A549 (cell line): Measurements from ENCODE around the gene REC8. TPM values are rescaled to one million over a fixed set of nuclear protein-coding genes. Genes with fewer than 3 reads are reported as not detected.

ENCODE experiments used
- ATAC-seq, 2 experiments: fragments of 200-7000 bp in 1 of 2; fragments of >200 bp in 1 of 2; cut with Nextera tagmentation in 1 of 2; cut with Tn5 transposase in 1 of 2; 3 replicates each; pipeline versions ENCODE4 v1.8.0 to v1.9.1; 2018 to 2020; ENCODE audit warnings: mild to moderate bottlenecking in 1 of 2, moderate library complexity in 1 of 2
- CTCF ChIA-PET: fragments of 300-600 bp; sonication (Branson Sonifier 250); formaldehyde crosslinking; extraction: SDS; loops from one replicate; lab custom pipeline; 2021; ENCODE audit warnings: antibody characterized with exemption, inconsistent platforms; lab: Yijun Ruan, JAX
- POLR2A ChIA-PET: fragments of 350-600 bp; formaldehyde crosslinking; extraction: SDS; loops from one replicate; lab custom pipeline; 2021; ENCODE audit warnings: antibody characterized with exemption, inconsistent platforms; lab: Yijun Ruan, JAX
- DNase-seq, 2 experiments: peaks; one replicate each; pipeline versions ENCODE4 v3.0.0 to v3.0.0-alpha.2; 2011 to 2016; ENCODE audit warnings: low read depth in 1 of 2, low spot score in 1 of 2
- FAIRE-seq: peaks from 2 replicates; lab custom pipeline; 2011; peaks lifted over from hg19 to GRCh38; lab: Jason Lieb, UNC
- H3K27ac ChIP-seq, 2 experiments: fragments of >200 bp; sonication (Bioruptor Twin); formaldehyde crosslinking; 3 replicates each; pipeline ENCODE4 v1.5.1; 2016 to 2017
- H3K4me1 ChIP-seq: fragments of >200 bp; sonication (Bioruptor Twin); formaldehyde crosslinking; 3 replicates; pipeline ENCODE4 v1.6.1; 2016
- H3K4me2 ChIP-seq: fragments of >200 bp; sonication (Bioruptor Twin); formaldehyde crosslinking; 3 replicates; pipeline ENCODE4 v1.6.1; 2016
- H3K4me3 ChIP-seq: fragments of >200 bp; sonication (Bioruptor Twin); formaldehyde crosslinking; 3 replicates; pipeline ENCODE4 v1.5.1; 2016
- H3K9me3 ChIP-seq: fragments of >200 bp; sonication (Bioruptor Twin); formaldehyde crosslinking; 3 replicates; pipeline ENCODE4 v1.6.1; 2016
- BHLHE40 ChIP-seq: IDR thresholded peaks from 2 replicates; pipeline ENCODE4 v1.6.1; 2012; ENCODE audit warnings: low read depth, low read length, inconsistent platforms
- CBX8 ChIP-seq: fragments of 200-600 bp; sonication (generic); IDR thresholded peaks from 2 replicates; pipeline ENCODE4 v1.6.1; 2016
- CEBPB ChIP-seq, 2 experiments: fragments of >200 bp in 1 of 2; sonication (Bioruptor Twin) in 1 of 2; formaldehyde crosslinking in 1 of 2; IDR thresholded peaks; 2 replicates each; pipeline ENCODE4 v1.6.1; 2012 to 2016
- FOSB ChIP-seq: fragments of 250-450 bp; sonication (Bioruptor Pico); IDR thresholded peaks from 2 replicates; pipeline ENCODE4 v1.5.0; 2020; ENCODE audit warnings: mild to moderate bottlenecking, moderate library complexity
- FOXS1 ChIP-seq: fragments of 250-450 bp; sonication (Bioruptor Pico); IDR thresholded peaks from 2 replicates; pipeline ENCODE4 v1.5.0; 2020; ENCODE audit warnings: mild to moderate bottlenecking, moderate library complexity
- HEYL ChIP-seq: fragments of 250-450 bp; sonication (Bioruptor Pico); IDR thresholded peaks from 2 replicates; pipeline ENCODE4 v1.8.0; 2021; ENCODE audit warnings: mild to moderate bottlenecking, moderate library complexity
- JUN ChIP-seq, 2 experiments: fragments of >200 bp; sonication (Bioruptor Twin); formaldehyde crosslinking; IDR thresholded peaks; 2 replicates in 1 of 2; 3 replicates in 1 of 2; pipeline ENCODE4 v1.6.1; 2016 to 2017
- JUNB ChIP-seq: fragments of >200 bp; sonication (Bioruptor Twin); formaldehyde crosslinking; IDR thresholded peaks from 2 replicates; pipeline ENCODE4 v1.6.1; 2016
- MAZ ChIP-seq: fragments of 150-350 bp; IDR thresholded peaks from 2 replicates; pipeline ENCODE4 v1.6.1; 2014; ENCODE audit warnings: antibody characterized with exemption, low read depth, low read length, borderline replicate concordance
- NFE2L2 ChIP-seq: fragments of 150-350 bp; conservative IDR thresholded peaks from 2 replicates; pipeline ENCODE4 v1.6.1; 2014; ENCODE audit warnings: low read length
- RARB ChIP-seq: fragments of 250-450 bp; sonication (Bioruptor Pico); IDR thresholded peaks from 2 replicates; pipeline ENCODE4 v1.8.0; 2021; ENCODE audit warnings: mild to moderate bottlenecking, moderate library complexity
- SMC3 ChIP-seq: fragments of >200 bp; sonication (Bioruptor Twin); formaldehyde crosslinking; IDR thresholded peaks from 3 replicates; pipeline ENCODE4 v1.6.1; 2018; ENCODE audit warnings: inconsistent platforms
- ZC3H11A ChIP-seq: fragments of 450-650 bp; IDR thresholded peaks from 2 replicates; pipeline ENCODE4 v1.6.1; 2014; ENCODE audit warnings: antibody characterized with exemption, mild to moderate bottlenecking
- ZFP36 ChIP-seq: fragments of 450-650 bp; IDR thresholded peaks from 2 replicates; pipeline ENCODE4 v1.6.1; 2014; ENCODE audit warnings: borderline replicate concordance; ENCODE audit not compliant: partially characterized antibody
- ZNF302 ChIP-seq: fragments of 250-450 bp; sonication (Bioruptor Pico); IDR thresholded peaks from 2 replicates; pipeline ENCODE4 v1.9.0; 2021; ENCODE audit warnings: inconsistent platforms, mild to moderate bottlenecking, moderate library complexity
- WGBS: methylation state at CpG from one replicate; pipeline ENCODE4 v1.1.6; 2017; ENCODE audit errors: missing lambda C conversion rate; 5-methylcytosine and 5-hydroxymethylcytosine counted together
- polyA plus RNA-seq, 4 experiments: library from polyadenylated mRNA; depleted of rRNA in 3 of 4; stranded (reverse); fragments of >200 nt; fragmentation: RNase III in 1 of 4; extraction: RNeasy Plus Mini Kit Qiagen cat#74134 plus additional on column Dnase treatment in 1 of 4; gene quantifications; 2 replicates in 3 of 4; 3 replicates in 1 of 4; pipeline ENCODE4 v1.2.3, GENCODE V29; 2011 to 2017
- TF ChIP-seq, protein P1 (sequence below): IDR thresholded peaks from 2 replicates; pipeline ENCODE4 v1.6.1; 2012
- TF ChIP-seq, protein P2 (sequence below): IDR thresholded peaks from 2 replicates; pipeline ENCODE4 v1.6.1; 2012; ENCODE audit warnings: low read depth, borderline replicate concordance
- TF ChIP-seq, protein P3 (sequence below): IDR thresholded peaks from 2 replicates; pipeline ENCODE4 v1.6.1; 2012
- TF ChIP-seq, protein P4 (sequence below): fragments of >200 bp; sonication (Bioruptor Twin); formaldehyde crosslinking; IDR thresholded peaks from 3 replicates; pipeline ENCODE4 v1.6.1; 2016
- TF ChIP-seq, protein P5 (sequence below): fragments of 150-350 bp; IDR thresholded peaks from 2 replicates; pipeline ENCODE4 v1.6.1; 2014; ENCODE audit warnings: low read depth, mild to moderate bottlenecking, low read length

REC8 gene
- polyA plus RNA-seq, 2 of the 4 experiments (the other 2 are of a cell fraction), result 1.9 to 4.2 TPM

DNA sequence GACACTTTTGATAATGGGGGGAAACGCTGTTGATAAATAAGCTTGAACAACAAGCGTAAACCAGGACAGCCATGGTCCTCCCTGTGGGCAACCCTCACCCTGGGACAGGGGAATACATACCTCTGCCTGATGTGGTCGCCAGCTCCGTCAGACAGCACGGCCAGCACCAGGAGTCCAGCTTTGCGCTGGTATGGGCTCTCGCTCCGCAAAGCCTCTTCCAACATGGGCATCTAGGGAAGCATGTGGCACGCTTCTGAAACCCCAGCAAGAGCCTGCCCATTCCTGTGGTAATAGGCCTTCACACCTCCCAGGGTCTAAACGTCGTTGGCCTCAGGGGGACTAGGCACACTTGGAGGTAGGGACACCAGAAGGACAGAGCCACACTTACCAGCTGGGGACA, 13.9 kb downstream of the REC8 start:
- TF ChIP-seq SMC3, result no peak
- POLR2A ChIA-PET, result no interaction called here
- DNase-seq (no peak), FAIRE-seq (no peak), ATAC-seq (no peak)
- 95% methylated on average over 11 of the region's 11 CpGs for WGBS
- H3K4me1 ChIP-seq, result peaks cover 16% of the 10 kb centered on the region
- H3K9me3 ChIP-seq, result no peaks in the 10 kb centered on the region
- H3K4me2 ChIP-seq, result no peak overlapping the region
- CTCF ChIA-PET, result interaction anchor here (0.7 to 8.0 kb wide), 8 partner anchors 10 to 111 kb away, joined by 3 to 64 read pairs (median 4); partner anchors contain the start of genes IRF9, MDP1, PSME2 and TINF2
- no peak overlapping the region for H3K4me3 ChIP-seq
- no peak overlapping the region for H3K27ac ChIP-seq

DNA sequence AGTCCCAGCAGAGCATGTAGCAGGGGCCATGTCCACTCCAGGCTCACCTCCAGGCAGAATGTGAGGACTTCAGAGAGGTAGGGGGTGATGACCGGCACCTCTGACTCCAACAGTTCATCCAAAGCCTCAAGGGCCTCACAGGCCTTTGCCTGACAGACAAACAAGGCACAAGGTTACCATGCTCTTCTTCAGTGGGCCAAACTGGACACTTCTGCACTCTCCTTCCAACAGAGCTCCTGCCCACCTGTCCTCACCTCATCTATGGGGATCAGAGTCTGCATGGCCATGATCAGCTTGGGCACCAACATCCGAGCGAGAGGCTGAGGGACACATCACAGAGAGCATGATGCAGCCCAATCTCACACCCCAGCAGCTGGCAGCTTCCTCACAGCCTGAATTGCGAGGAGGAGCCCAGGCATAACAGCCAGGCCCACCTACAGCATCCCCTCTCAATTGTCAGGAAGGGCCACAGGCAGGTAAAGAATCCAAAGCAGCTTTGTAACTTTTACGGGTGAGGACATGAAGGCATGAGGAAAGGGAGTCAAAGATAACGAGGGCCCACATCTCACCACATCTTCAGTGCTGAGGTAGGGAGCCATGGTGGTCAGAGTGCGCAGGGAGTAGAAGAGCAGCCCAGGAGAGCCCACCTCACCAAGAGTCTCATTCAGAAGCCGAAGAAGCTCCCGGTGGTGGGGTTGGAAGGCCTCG, 15.1 kb downstream of the REC8 start:
- Histone ChIP-seq H3K4me1 (peaks cover 16% of the 10 kb centered on the region), H3K9me3 (no peaks in the 10 kb centered on the region), H3K4me2 (peak overlapping the region; percentile 88), H3K4me3 (no peak overlapping the region; the same call in 1 of the 3 replicates), H3K27ac (peak overlapping the region in 1 of 2 experiments; percentile 98; a peak in 1 of 6 replicates)
- POLR2A ChIA-PET, result no interaction called here
- CTCF ChIA-PET, result interaction anchor here (1.0 to 2.1 kb wide), 6 partner anchors 26 to 78 kb away, joined by 3 to 12 read pairs (median 5); partner anchors contain the start of genes EMC9, IRF9 and MDP1
- no peak for DNase-seq
- no peak for FAIRE-seq
- 89% methylated on average over 8 of the region's 10 CpGs for WGBS
- TF ChIP-seq RARB (CRISPR knock-in tag) (no peak), CBX8 (no peak), ZC3H11A (no peak), CEBPB (IDR thresholded peaks at IDR 0.05) (no peak), NFE2L2 (no peak), JUN (IDR thresholded peaks at IDR 0.05) (no peak), FOSB (CRISPR knock-in tag) (no peak), ZNF302 (CRISPR knock-in tag) (no peak), FOXS1 (CRISPR knock-in tag) (no peak)
- TF ChIP-seq, protein P1, sequence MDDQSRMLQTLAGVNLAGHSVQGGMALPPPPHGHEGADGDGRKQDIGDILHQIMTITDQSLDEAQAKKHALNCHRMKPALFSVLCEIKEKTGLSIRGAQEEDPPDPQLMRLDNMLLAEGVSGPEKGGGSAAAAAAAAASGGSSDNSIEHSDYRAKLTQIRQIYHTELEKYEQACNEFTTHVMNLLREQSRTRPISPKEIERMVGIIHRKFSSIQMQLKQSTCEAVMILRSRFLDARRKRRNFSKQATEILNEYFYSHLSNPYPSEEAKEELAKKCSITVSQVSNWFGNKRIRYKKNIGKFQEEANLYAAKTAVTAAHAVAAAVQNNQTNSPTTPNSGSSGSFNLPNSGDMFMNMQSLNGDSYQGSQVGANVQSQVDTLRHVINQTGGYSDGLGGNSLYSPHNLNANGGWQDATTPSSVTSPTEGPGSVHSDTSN, result no peak
- TF ChIP-seq, protein P2, sequence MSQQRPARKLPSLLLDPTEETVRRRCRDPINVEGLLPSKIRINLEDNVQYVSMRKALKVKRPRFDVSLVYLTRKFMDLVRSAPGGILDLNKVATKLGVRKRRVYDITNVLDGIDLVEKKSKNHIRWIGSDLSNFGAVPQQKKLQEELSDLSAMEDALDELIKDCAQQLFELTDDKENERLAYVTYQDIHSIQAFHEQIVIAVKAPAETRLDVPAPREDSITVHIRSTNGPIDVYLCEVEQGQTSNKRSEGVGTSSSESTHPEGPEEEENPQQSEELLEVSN, result no peak
- TF ChIP-seq, protein P3, sequence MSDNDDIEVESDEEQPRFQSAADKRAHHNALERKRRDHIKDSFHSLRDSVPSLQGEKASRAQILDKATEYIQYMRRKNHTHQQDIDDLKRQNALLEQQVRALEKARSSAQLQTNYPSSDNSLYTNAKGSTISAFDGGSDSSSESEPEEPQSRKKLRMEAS, result no peak
- ATAC-seq, result no peak

DNA sequence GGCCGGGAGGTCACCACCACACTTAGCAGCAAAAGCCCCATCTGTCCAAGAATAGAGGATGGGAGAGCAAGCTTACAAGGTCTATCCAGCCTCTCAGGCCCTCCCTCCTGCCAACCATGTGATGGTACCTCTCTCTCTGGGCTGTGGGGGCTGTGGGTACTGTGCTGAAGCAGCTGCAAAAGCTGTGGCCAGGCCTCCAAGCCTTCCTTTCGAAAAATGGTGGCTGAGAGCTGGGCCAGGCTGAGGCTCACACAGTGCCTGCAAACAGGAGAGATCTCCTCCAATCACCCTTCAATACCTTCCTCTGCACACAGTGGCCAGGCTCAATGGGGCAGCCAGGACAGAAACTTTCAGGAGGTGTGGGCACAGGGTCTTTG, 15.6 kb downstream of the REC8 start:
- Histone ChIP-seq H3K27ac (peak overlapping the region in 1 of 2 experiments; percentile 98; a peak in 4 of 6 replicates), H3K4me1 (peaks cover 16% of the 10 kb centered on the region), H3K4me2 (peak overlapping the region; percentile 88), H3K9me3 (no peaks in the 10 kb centered on the region), H3K4me3 (peak overlapping the region; percentile 97)
- 53% methylated on average over 2 of the region's 2 CpGs for WGBS
- POLR2A ChIA-PET, result no interaction called here
- no peak for FAIRE-seq
- no peak for TF ChIP-seq CBX8
- TF ChIP-seq, protein P4, sequence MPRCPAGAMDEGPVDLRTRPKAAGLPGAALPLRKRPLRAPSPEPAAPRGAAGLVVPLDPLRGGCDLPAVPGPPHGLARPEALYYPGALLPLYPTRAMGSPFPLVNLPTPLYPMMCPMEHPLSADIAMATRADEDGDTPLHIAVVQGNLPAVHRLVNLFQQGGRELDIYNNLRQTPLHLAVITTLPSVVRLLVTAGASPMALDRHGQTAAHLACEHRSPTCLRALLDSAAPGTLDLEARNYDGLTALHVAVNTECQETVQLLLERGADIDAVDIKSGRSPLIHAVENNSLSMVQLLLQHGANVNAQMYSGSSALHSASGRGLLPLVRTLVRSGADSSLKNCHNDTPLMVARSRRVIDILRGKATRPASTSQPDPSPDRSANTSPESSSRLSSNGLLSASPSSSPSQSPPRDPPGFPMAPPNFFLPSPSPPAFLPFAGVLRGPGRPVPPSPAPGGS, result no peak
- TF ChIP-seq MAZ, result no peak
- no peak for TF ChIP-seq HEYL (CRISPR knock-in tag)
- TF ChIP-seq, protein P5, sequence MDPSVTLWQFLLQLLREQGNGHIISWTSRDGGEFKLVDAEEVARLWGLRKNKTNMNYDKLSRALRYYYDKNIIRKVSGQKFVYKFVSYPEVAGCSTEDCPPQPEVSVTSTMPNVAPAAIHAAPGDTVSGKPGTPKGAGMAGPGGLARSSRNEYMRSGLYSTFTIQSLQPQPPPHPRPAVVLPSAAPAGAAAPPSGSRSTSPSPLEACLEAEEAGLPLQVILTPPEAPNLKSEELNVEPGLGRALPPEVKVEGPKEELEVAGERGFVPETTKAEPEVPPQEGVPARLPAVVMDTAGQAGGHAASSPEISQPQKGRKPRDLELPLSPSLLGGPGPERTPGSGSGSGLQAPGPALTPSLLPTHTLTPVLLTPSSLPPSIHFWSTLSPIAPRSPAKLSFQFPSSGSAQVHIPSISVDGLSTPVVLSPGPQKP, result no peak
- no peak for TF ChIP-seq BHLHE40
- TF ChIP-seq ZFP36, result no peak
- no peak for TF ChIP-seq JUNB
- no peak for TF ChIP-seq SMC3
- CTCF ChIA-PET, result interaction anchor here (1.1 to 2.1 kb wide), 5 partner anchors 27 to 79 kb away, joined by 3 to 12 read pairs (median 5); partner anchors contain the start of genes EMC9, IRF9 and MDP1
- no peak for DNase-seq
- ATAC-seq, result no peak
